ENCODE measurements around the gene ENO3.

The ENO3 gene

DNA sequence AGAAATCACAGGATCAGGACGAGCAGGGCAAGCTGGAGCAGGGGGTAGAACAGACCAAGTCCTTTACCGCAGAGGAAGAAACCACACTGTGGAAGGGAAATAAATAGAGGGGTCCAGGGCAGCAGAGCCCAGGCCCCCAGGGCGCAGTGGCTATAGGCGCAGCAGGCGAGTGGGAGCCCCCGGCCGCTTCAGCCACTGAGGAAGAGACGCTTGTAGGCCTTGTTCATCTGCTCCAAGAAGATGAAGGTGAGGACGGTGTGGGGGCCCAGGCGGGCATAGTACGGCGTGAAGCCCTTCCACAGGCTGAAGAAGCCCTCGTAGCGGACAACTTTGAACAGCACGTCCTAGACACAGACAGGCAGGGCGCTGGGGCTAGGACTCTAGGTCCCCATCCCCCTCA, 13.4 kb upstream of the ENO3 start:
- no peak for DNase-seq (ENCODE audit: low read depth)

DNA sequence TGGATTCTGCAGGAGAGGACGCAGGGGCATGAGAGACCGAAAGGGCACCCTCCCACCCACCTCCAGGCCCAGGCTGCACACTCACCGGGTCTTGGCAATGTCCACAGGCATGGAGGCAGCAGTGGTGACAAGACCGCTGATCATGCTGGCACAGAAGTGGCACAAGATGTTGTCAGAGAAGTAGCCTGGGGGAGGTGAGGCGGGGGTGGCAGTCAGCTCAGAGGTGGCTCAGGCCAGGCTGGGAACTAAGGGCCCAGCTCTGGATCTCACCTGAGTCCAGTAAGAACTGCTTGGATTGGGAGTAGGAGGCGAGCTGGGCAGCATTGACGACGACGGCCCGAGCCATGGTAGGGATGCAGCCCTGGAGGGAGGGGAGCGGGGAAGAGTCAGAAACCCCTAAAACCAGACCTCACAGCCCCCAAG, 12.8 kb upstream of the ENO3 start:
- no peak for DNase-seq (ENCODE audit: low read depth)

DNA sequence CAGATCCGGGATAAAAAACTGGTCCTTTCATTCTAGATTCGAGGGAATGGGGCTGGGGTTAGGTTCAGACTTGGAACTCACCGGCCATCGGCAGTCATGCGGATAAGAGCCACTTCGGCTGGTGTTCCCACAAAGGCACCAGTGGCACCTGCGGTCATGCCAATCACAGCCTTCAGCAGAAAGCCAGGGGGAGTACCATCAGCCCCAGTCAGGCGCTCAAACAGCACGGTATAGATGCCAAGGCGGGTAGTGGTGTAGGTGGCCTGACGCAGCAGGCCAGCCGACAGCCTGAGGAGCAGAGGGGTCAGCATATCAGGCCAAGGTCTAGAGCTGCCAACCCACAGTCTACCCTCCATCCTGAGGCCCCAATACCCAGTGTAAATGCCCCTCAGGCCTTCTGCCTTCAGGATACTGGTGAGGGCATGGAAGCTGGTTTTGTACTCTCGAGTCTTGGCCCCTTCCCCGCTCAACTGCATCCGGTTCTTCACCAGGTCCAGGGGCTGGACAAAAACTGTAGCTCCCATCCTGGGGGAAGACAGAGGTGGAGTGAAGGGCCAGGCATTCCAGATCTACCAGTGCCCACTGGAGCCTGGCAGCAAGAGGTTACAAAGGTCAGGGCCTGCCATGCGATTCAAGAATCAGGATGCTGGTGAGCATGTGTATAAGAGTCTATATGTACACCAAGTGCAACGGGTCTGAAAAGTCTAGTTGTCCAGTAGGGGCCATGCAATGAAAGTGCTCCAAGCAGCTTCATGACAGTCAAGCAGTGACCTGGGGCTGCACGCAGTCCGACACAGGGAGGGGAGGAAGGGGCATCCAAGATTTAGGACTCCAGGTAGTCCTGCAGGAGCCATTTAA, 12.0 kb upstream of the ENO3 start:
- DNase-seq (ENCODE audit: low read depth) = no peak

DNA sequence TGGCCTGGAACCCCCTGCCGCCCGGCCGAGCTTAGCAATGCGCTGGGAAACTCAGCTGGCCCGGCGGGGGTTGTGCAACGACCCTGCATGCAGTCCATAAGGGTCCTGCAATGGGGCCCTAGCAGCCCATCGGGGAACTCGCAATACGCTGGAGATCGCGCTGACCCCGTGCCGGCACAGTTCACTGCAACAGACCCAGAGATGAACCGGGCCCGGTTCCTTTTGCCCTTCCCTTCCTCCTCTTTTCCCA, 11.4 kb upstream of the ENO3 start:
- DNase-seq (ENCODE audit: low read depth) = no peak

DNA sequence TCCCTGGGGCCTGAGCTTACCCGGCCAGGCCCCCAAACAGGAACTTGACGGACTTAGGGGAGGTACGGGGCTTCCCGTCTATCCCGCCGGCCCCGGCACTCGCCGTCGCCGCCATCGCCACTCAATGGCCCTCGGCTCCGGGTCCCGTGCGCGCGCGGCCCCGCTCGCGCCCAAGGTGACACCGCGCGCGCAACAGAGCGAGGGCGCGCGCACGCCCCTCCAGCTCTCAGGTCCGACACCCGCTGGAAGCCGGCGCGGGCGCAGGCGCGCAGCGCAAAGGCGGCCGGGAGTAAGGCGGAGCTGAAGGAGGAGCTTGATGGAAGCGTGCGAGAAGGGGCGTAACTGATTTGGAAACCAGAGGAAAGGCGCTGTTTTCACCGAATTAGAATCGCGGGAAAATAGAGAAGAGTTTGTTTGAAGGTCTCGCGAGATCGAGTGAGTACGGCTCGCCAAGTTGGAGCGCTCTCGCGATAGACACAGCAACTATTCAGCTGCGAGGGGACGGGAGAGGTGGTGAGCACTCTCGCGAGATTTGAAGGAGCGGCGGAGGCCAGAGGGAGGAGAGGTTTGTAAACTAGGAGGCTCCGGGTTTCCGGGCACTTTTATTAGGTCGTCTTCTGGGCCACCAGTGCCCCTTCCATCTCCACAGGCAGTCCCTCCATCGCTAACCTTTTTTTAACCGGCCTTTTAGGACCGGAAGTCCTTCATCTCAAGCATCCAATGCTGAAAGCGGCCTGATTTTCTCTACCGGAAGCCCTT, 10.9 kb upstream of the ENO3 start, which contains the start of the genes RNF167 and SLC25A11:
RNF167 (plus strand) TSS at position 473 of the 759 bp plus-strand sequence. CDS start 642 bp downstream, outside the sequence.
SLC25A11 (minus strand) TSS at position 251 of the 759 bp plus-strand sequence; CDS start at position 115, 136 bp downstream.
- DNase-seq (ENCODE audit: low read depth) = peak; percentile 90

DNA sequence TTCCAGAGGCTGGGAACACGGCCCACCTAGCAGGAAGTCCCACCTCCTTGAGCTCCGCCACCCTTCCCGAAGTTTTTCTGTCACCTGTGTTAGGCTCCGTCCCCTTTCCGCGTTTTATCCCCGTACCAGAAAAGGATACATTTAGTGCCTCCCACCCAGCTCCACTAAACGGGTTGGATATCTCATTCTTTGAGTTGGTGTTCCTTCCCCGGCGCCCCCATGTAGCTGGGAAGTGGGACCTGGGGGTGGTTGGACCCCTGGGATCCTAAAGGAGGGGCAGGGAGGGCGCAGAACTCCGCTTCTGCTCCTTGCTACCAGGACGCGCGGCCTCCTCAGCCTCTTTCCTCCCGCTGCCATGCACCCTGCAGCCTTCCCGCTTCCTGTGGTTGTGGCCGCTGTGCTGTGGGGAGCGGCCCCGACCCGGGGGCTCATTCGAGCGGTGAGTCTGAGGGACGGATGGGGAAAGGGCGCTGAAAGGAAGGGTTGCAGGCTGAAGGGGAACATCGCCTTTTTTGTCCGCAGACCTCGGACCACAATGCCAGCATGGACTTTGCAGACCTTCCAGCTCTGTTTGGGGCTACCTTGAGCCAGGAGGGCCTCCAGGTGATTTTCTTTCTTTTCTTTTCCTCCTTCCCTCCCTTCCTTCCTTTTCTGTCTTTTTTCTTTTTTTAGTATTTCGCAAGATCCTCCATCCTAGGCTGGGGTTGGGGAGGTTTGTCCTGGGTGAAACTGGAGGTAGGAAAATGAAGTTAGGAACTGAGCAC, 10.2 kb upstream of the ENO3 start:
- peak; percentile 33 for DNase-seq (ENCODE audit: low read depth)

DNA sequence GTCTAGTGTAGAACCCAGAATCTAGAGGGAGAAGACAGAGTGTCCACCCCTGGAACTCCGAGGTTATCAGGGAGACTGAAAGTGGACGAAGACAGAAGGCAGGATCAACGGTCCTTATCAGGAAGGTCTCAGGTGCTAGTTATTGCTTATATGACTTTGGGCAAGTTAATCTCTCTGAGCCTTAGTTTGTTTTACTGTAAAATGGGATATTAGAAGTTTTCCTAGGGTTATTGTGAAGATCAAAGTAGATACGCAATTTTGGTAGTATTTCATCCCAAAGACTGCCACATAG, 9.7 kb upstream of the ENO3 start:
- no peak for DNase-seq (ENCODE audit: low read depth)

DNA sequence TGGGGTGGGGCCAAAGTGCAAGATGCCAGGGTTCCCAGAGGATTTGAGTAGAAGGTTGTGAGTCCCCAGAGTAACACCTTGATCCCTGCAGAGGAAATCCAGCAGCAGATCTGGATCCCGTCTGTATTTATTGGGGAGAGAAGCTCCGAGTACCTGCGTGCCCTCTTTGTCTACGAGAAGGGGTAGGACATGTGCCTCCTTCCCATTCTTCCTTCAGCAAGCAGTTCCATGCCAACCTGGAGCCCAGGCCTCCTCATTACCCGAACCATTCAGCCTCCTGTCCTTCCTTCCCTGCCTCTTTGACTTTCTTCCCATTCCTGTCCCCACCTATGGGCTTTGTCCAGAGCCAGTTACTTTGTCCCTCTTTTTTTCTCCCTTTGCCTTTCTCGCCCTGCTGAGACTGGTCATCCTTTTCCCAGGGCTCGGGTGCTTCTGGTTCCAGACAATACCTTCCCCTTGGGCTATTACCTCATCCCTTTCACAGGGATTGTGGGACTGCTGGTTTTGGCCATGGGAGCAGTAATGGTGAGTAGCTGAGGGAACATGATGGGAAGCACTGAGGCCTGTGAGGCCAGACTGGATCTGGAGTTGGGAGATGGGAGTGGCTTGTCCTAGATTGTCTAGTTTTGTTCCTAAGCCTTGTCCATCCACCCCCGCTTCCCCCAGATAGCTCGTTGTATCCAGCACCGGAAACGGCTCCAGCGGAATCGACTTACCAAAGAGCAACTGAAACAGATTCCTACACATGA, 8.0 kb upstream of the ENO3 start:
- no peak for DNase-seq (ENCODE audit: low read depth)

DNA sequence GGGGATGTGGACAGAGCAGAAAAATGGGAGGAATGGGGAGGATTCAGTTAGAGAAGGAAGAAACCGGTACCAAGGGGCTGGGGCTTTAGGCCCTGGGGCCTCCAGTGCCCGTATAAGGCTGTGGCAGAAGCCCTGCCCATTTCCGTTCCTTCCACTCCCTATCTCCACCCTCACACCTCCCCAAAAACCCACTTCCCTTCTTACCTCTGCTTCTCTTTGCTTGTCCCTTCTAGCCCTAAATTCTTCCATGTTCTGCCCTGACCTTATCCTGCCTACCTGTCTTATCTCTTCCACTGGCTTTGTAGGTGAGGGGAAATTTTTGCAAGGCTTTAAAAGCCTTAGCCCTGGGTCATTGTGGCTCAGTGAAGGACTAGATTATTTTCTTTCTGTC, 6.8 kb upstream of the ENO3 start:
- DNase-seq (ENCODE audit: low read depth) = no peak

DNA sequence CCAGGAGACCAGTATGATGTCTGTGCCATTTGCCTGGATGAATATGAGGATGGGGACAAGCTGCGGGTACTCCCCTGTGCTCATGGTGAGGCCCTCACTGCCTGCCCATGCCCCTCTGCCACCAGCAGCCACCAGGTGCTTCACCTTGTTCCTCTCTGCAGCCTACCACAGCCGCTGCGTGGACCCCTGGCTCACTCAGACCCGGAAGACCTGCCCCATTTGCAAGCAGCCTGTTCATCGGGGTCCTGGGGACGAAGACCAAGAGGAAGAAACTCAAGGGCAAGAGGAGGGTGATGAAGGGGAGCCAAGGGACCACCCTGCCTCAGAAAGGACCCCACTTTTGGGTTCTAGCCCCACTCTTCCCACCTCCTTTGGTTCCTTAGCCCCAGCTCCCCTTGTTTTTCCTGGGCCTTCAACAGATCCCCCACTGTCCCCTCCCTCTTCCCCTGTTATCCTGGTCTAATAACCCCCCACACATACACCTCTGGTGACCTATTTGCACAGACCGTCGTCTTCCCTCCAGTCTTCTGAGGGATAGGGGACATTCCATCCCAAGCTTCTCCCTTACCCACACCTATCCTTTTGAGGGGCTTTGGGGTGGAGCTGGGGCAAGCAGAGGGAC, 6.3 kb upstream of the ENO3 start:
- no peak for DNase-seq (ENCODE audit: low read depth)

DNA sequence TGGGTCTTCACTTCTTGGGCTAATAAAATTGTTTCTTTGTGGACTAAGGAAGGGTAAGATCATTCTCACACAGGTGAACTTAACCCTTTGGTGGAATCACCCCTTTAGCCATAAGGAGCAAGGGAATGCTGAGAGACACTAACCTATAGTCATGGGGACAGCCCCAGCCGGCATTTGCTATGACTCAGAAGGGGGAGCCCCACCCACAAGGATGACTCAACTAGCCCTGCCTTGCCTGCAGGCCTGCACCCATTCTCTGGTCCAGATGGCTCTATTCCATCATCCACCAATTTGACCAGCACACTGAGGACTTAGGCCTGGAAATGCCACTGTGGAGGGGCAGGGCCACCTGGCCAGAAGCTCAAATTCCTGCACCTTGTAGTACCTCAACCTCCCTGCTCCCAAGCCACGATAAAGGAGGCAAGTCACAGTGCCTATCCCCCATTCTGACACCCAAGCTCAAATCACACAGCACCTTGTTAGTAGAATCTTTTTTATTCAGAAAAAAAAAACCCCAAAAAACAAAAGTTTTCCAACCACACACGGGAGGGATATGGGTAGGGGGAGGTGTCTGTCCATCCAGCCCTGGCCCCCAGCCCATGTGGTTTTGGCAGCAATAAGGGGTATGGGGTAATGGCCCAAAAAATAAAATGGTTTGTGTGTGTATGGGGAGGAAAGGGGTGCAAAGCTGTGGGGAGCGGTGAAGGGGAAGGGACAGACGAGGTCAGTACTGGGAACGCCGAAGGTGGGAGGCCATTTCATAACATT, 5.6 kb upstream of the ENO3 start:
- peak; percentile 80 for DNase-seq (ENCODE audit: low read depth)

DNA sequence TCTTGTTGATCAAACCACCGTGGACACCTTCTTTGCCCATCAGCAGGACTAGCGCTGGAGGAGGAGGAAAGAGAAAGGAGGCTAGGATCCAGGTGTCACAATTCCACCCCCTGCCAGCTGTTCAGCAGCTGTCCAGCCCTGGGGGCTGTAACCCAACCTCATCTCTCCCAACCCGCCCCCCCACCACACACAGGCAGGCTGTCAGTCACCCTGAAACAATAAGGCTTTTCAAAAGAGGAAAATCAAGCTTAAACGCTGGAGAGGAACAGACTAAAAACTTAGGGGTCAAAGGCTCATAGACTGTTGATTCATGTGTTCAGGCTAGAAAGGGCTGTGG, 5.0 kb upstream of the ENO3 start:
- DNase-seq (ENCODE audit: low read depth) = no peak

DNA sequence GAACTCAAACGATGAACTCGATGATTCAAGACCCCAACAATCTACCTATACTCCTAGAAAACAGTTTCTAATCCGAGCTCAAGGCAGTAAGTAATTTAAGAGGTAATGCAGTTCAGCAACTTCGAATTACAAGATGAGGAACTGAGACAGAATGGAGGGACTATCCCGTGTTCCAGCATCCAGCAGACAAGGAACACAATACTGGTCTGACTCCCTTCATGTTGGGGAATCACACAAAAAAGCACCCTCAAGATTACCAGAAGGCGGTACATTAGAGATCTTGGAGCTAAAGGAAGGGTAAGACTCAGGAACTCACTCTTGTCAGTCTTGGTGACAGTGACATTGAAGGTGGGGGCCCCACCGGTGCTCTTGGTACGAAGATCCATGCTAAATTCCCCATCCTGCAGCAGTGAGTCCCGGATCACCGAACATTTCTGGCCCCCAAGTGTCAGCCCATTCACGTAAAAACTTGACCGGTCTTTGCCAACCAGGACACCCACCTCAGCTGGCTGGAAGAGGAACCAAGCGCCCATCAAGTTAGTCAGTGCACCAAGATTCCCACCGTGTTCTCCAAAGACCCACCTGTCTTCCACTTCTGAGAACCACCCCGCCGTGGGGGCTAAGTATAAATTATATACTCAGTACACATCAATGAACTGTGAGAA, 4.5 kb upstream of the ENO3 start:
- no peak for DNase-seq (ENCODE audit: low read depth)

DNA sequence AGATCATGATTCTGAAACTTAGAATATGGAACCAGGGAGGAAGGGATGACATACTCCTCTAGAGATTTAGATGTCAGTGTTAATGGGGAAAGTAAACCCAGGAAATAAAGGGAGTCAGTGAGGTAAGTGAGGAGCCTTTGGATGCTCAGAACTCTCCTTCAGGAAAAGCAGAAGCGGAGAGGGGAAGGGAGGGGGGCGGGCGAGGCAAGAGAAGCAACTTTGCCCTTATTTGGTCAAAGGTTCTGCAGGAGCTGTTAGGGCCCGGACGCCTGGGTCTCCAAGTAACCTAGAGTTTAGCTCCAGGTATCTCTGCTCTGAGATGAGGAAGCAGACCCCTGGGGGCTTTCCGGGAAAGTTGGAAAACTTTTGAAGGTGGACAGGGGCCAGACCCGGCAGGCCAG, 3.9 kb upstream of the ENO3 start:
- no peak for DNase-seq (ENCODE audit: low read depth)

DNA sequence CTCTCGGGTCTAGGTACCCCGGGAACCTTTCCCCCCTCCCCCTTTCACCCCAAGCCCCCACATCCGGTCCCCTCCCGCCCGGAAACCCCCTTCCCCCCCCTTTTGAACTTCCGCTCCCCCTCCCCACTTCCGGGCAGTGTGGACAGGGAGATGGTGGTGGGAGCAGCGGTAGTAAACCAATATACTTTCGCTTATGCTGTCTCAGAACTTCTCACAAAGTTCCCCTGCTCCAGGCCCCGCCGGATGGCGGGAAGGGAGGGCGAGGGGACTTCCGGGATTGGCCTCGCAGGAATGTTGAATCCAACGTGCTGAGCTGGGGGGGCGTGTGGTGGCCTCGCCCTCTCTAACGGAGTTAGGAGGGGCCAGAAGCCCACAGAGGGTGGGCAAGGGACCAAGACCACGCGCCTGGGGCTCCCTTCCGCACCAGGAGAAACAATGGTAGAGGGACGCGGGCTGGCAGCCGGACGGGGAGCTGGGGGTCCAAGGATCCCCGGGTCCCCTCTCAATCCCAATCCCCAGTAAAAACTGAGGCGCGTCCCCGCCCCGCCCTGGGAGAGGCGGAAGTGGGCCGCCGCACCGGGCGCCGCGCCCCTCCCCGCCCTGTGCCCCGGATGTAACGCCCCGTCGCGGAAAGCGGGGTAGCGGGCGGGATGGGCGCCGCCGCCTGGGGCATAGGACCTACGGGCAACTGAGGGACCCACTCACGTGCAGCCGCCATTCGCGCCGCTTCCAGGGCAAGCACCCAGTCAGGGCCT, 3.3 kb upstream of the ENO3 start:
- peak; percentile 49 for DNase-seq (ENCODE audit: low read depth)

DNA sequence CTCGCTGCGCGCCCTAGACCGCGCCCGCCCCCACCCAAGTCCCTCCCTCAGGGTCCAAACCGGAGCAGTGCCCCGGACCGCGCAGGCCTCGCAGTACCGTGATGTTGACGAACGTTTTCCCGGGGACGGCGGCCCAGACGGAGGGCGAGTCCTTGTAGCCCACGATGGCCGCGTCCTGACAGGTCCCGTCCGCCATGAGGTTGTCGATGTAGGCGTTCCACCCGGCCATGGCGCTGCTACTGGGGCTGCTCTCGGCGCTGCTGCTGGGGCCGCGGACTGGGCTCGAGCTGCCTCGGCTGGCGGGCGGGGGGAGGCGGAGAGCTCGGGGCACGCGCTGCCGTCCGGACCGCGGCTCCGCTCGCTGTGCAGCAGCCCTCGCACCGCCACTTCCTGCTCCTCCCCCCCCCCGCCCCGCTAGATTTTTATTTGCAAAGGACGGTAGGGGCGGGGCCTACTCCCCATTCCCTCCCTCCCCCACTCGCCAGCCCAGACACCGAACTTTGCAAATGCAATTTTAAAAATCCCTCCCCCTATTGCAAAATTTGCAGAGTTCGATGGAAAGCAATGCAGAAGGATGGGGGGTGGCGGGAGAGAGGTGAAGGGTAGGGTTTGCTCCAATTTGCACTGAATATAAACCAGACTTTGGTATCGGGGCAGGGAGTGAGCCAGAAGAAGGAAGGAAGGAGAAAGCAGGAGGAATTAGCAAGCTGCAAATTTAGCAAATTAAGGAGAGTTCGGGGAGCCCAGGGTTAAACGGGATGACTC, 2.6 kb upstream of the ENO3 start, which contains the start of gene PFN1:
PFN1 (minus strand) TSS at position 365 of the 765 bp plus-strand sequence; CDS start at position 229, 136 bp downstream.
- peak; percentile 85 for DNase-seq (ENCODE audit: low read depth)

DNA sequence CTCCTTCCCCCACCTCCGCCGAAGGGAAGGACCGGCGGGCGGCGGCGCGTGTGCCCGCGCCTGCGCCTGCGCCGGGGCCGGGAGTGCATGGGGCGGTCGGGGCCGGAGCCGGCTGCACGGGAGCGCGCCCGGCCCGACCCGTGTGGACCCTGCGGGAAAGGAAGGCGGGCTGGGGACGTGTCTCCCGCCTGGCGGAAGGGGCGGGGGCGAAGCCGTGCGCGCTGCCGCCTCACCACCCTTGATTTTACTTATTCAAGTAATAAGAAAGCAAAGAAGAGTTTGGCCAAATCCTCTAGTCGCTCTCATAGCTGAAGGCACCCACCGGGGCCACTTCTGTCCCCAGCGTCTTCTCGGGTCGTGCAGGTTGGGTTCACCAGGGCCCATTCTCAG, 2.0 kb upstream of the ENO3 start:
- peak; percentile 67 for DNase-seq (ENCODE audit: low read depth)

DNA sequence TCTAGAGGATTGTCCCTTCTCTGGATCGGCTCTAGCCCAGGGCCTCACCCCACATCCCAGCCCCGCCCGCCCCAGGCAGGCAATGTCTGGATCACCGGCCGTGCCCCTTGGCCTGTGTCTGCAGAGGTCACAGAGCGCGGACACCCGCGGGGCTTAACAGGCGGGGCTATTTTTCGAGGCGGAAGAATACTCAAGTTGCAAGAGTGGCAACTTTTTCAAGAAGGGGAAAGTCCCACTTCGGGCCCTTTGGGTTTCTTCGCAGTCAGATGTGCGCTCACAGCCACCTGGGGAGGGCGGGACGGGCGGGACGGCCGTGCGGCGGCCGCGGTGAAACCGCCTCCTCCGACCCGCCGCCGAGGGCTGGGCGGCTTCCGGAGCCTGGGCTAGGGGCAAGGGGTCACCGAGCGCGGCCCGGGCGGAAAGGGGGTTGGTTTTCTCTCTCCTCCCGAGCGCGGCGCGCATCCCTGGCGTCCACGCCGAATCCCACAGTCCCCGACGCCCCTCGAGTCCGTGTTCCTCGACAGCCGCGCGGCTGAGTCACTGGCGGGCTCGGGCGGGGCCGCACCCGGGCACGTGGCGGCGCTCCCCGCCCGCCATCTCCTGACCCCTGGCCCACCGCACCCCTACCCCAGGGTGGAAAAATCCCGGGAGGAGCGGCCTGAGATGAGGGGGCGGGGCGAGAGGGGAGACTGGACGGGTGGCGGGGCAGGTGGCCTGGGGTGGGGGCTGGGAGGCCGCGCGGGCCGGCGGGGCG, 1.4 kb upstream of the ENO3 start:
- peak; percentile 63 for DNase-seq (ENCODE audit: low read depth)
